Prostate gland (tissue), 2 donors: Measurements from ENCODE around the gene STX19. TPM values are rescaled to one million over a fixed set of nuclear protein-coding genes. Genes with fewer than 3 reads are reported as not detected.

Experiments used
- DNase-seq: peaks from one replicate; pipeline ENCODE4 v3.0.0-alpha.2; 2019; ENCODE audit warnings: low spot score
- H3K27ac ChIP-seq, 2 donors: fragments of 200-600 bp; sonication (generic); 2 replicates each; pipeline ENCODE4 v1.5.1; 2017 to 2019
- H3K27me3 ChIP-seq: fragments of 200-600 bp; sonication (generic); replicated peaks from 2 replicates; pipeline ENCODE4 v1.5.1; 2019; ENCODE audit not compliant: insufficient read depth
- H3K36me3 ChIP-seq, 2 donors: fragments of 200-600 bp; sonication (generic); 1 replicate in 1 of 2; 2 replicates in 1 of 2; pipeline versions ENCODE4 v1.5.1 to v1.8.1; 2017 to 2019
- H3K4me1 ChIP-seq: fragments of 200-600 bp; sonication (generic); replicated peaks from 2 replicates; pipeline ENCODE4 v1.5.1; 2019
- H3K4me3 ChIP-seq, 2 donors: fragments of 200-600 bp; sonication (generic); 2 replicates each; pipeline ENCODE4 v1.5.1; 2017 to 2019
- H3K9me3 ChIP-seq: fragments of 200-600 bp; sonication (generic); 2 replicates; pipeline ENCODE4 v1.5.1; 2017
- CTCF ChIP-seq, 4 experiments: fragments of 200-600 bp in 2 of 4; fragments of 450-650 bp in 2 of 4; sonication (generic) in 2 of 4; IDR thresholded peaks; 1 replicate in 3 of 4; 2 replicates in 1 of 4; pipeline ENCODE4 v1.5.1; 2016 to 2019; ENCODE audit warnings: antibody characterized with exemption in 4 of 4, mild to moderate bottlenecking in 2 of 4, moderate library complexity in 2 of 4
- POLR2A ChIP-seq: fragments of 450-650 bp; IDR thresholded peaks from one replicate; pipeline ENCODE4 v1.6.1; 2016; ENCODE audit warnings: antibody characterized with exemption, mild to moderate bottlenecking
- POLR2AphosphoS5 ChIP-seq: sonication (generic); formaldehyde crosslinking; IDR thresholded peaks from one replicate; pipeline ENCODE4 v1.6.1; 2017; ENCODE audit warnings: antibody characterized with exemption
- WGBS: methylation state at CpG from one replicate; pipeline ENCODE4 v1.1.5; 2018; 5-methylcytosine and 5-hydroxymethylcytosine counted together
- intact Hi-C: fragments of 100-400 bp; cut with DNase I; formaldehyde crosslinking; loops from one replicate; pipeline ENCODE4 v1.14.2; 2022
- total RNA-seq, 2 donors: library from RNA; depleted of rRNA; stranded (reverse); fragments of >200 nt; gene quantifications; one replicate each; pipeline ENCODE4 v1.1.0, GENCODE V29; 2016

STX19 gene
- total RNA-seq, 2 donors from 2014 or later, result 3.6 TPM; not detected in 1

GRCh38 chr3:93989241-93989640, 39.2 kb downstream of the STX19 start:
- intact Hi-C loops, result no loop called here
- WGBS, result 81% methylated on average over 3 of the region's 3 CpGs
- DNase-seq, result no peak
- H3K9me3 ChIP-seq, result no peaks in the 10 kb centered on the region
- H3K4me3 ChIP-seq, result no peak overlapping the region
- no peak overlapping the region for H3K27ac ChIP-seq
- TF ChIP-seq CTCF (IDR thresholded peaks at IDR 0.05) (no peak), POLR2A (no peak), POLR2AphosphoS5 (no peak)
- no peaks in the 10 kb centered on the region for H3K36me3 ChIP-seq
- no peaks in the 10 kb centered on the region for H3K4me1 ChIP-seq
- H3K27me3 ChIP-seq, result no peaks in the 10 kb centered on the region

GRCh38 chr3:93988764-93989163, 39.6 kb downstream of the STX19 start:
- Histone ChIP-seq H3K9me3 (no peaks in the 10 kb centered on the region), H3K27me3 (no peaks in the 10 kb centered on the region), H3K4me3 (no peak overlapping the region), H3K36me3 (no peaks in the 10 kb centered on the region), H3K27ac (no peak overlapping the region), H3K4me1 (no peaks in the 10 kb centered on the region)
- DNase-seq, result no peak
- 94% methylated on average over 9 of the region's 9 CpGs for WGBS
- intact Hi-C loops, result no loop called here
- TF ChIP-seq POLR2AphosphoS5 (no peak), POLR2A (no peak), CTCF (IDR thresholded peaks at IDR 0.05) (no peak)

GRCh38 chr3:93988283-93988682, 40.1 kb downstream of the STX19 start:
- H3K4me1 ChIP-seq, result no peaks in the 10 kb centered on the region
- TF ChIP-seq CTCF (IDR thresholded peaks at IDR 0.05), result no peak
- DNase-seq, result no peak
- no peaks in the 10 kb centered on the region for H3K9me3 ChIP-seq
- no peak overlapping the region for H3K27ac ChIP-seq
- no peak overlapping the region for H3K4me3 ChIP-seq
- intact Hi-C loops, result no loop called here
- no peaks in the 10 kb centered on the region for H3K36me3 ChIP-seq
- no peaks in the 10 kb centered on the region for H3K27me3 ChIP-seq

GRCh38 chr3:93984618-93985017, 43.8 kb downstream of the STX19 start:
- H3K36me3 ChIP-seq, result no peaks in the 10 kb centered on the region
- WGBS, result 88% methylated on average over 5 of the region's 5 CpGs
- H3K27me3 ChIP-seq, result no peaks in the 10 kb centered on the region
- no peak overlapping the region for H3K27ac ChIP-seq
- TF ChIP-seq POLR2A, result no peak
- TF ChIP-seq CTCF (IDR thresholded peaks at IDR 0.05), result no peak
- TF ChIP-seq POLR2AphosphoS5, result no peak
- no peaks in the 10 kb centered on the region for H3K4me1 ChIP-seq
- intact Hi-C loops, result no loop called here
- DNase-seq, result no peak
- H3K4me3 ChIP-seq, result no peak overlapping the region
- no peaks in the 10 kb centered on the region for H3K9me3 ChIP-seq

GRCh38 chr3:93983408-93983807, 45.0 kb downstream of the STX19 start:
- H3K4me1 ChIP-seq, result no peaks in the 10 kb centered on the region
- no peak overlapping the region for H3K27ac ChIP-seq
- 93% methylated on average over 3 of the region's 3 CpGs for WGBS
- H3K27me3 ChIP-seq, result no peaks in the 10 kb centered on the region
- H3K4me3 ChIP-seq, result no peak overlapping the region
- H3K9me3 ChIP-seq, result no peaks in the 10 kb centered on the region
- no peaks in the 10 kb centered on the region for H3K36me3 ChIP-seq
- TF ChIP-seq POLR2A (no peak), POLR2AphosphoS5 (no peak), CTCF (IDR thresholded peaks at IDR 0.05) (no peak)
- no peak for DNase-seq
- intact Hi-C loops, result no loop called here
